ENCODE data around the gene KATNIP. TPM values are rescaled to one million over a fixed set of nuclear protein-coding genes. Genes with fewer than 3 reads are reported as not detected.

The KATNIP gene
- polyA plus RNA-seq, 4 donors = 1.9 to 17.5 (median 10.5) TPM

DNA sequence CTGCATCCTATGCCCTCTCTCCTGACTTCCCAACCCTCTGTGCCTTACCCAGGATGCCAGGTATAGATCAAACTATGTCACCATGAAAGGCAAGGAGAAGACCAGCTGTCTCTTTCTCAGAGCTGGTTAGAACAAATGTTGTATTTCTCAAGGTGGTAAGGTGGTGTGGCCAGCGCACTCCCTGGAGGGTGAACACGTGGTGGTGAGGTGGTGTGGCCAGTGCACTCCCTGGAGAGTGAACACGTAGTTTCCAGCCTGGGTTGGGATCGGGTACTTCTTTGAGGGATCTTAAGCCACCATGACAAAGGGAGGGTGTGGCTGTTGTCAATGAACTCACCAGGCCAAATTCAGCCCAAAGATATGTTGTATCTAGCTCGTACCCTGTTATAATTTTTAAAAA is 26.8 kb downstream of the KATNIP start:
- DNase-seq (no peak), FAIRE-seq (no peak)
- no peaks in the 10 kb centered on the region for H3K27me3 ChIP-seq (ENCODE audit: control insufficient read depth in 3 of 3, insufficient read depth in 3 of 3, low read length in 3 of 3)
- H3K4me3 ChIP-seq (ENCODE audit: low read depth in 1 of 3, low read length in 3 of 3) = no peak overlapping the region
- 72 to 80% (median 74%) methylated on average over 5 of the region's 5 CpGs for WGBS, 3 donors
- H3K9me3 ChIP-seq (ENCODE audit: control insufficient read depth in 2 of 2, insufficient read depth in 1 of 2, low read depth in 1 of 2, low read length in 1 of 2) = no peaks in the 10 kb centered on the region
- peaks cover 0 to 11% (median 2%) of the 10 kb centered on the region in 3 donors for H3K36me3 ChIP-seq (ENCODE audit: control insufficient read depth in 3 of 3, insufficient read depth in 2 of 3, low read depth in 1 of 3, low read length in 3 of 3)
- H3K27ac ChIP-seq (ENCODE audit: low read depth in 1 of 3, low read length in 2 of 3) = no peak overlapping the region
- no peaks in the 10 kb centered on the region for H3K4me1 ChIP-seq (ENCODE audit: control insufficient read depth in 3 of 3, insufficient read depth in 2 of 3, low read depth in 1 of 3, low read length in 2 of 3)

DNA sequence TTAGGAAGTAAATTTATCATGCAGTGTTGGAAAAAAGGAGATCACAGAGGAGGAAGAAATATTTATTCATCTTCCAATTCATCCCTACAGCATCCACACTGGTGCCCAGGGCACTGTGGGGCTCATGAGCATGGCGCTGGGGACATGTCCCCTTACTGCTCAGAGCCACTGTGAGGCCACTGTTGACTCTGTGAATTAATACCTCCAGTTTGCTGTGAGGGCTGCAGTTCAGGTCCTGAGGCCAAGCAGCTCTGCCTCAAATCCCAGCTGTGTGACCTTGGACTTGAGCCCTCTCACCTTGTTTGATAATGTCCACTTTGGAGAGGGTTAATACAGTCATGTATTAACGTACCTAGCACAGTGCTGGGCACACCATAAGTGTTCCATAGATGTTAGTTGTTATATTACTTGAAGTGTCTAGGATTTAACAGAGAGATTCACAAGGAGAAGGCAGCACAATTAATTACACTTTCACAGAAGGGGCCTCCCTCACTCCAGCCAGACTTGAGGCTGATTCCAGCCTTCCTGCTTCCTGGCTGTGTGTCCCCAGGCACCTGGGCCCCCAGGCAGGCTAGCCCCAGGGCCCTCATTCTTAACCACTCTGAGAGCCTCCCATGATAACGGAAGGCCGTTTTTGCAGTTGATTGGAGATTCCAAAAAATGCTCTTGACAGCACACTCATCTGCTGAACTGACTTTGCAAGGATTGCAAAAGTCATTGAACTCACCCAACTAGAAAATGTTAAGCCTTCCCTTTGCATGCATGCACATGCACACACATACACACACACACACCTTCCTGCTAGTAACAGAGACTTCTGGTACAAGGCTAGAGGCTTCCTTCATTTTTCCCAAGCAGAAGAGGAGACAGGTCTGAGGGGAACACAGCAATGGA is 29.4 kb downstream of the KATNIP start:
- no peaks in the 10 kb centered on the region for H3K27me3 ChIP-seq (ENCODE audit: control insufficient read depth in 3 of 3, insufficient read depth in 3 of 3, low read length in 3 of 3)
- peaks cover 0 to 14% (median 6%) of the 10 kb centered on the region in 3 donors for H3K36me3 ChIP-seq (ENCODE audit: control insufficient read depth in 3 of 3, insufficient read depth in 2 of 3, low read depth in 1 of 3, low read length in 3 of 3)
- H3K27ac ChIP-seq (ENCODE audit: low read depth in 1 of 3, low read length in 2 of 3) = no peak overlapping the region
- 78 to 84% (median 82%) methylated on average over 4 of the region's 4 CpGs for WGBS, 3 donors
- no peaks in the 10 kb centered on the region for H3K4me1 ChIP-seq (ENCODE audit: control insufficient read depth in 3 of 3, insufficient read depth in 2 of 3, low read depth in 1 of 3, low read length in 2 of 3)
- FAIRE-seq (no peak), DNase-seq (no peak)
- H3K9me3 ChIP-seq (ENCODE audit: control insufficient read depth in 2 of 2, insufficient read depth in 1 of 2, low read depth in 1 of 2, low read length in 1 of 2) = no peaks in the 10 kb centered on the region
- no peak overlapping the region for H3K4me3 ChIP-seq (ENCODE audit: low read depth in 1 of 3, low read length in 3 of 3)

DNA sequence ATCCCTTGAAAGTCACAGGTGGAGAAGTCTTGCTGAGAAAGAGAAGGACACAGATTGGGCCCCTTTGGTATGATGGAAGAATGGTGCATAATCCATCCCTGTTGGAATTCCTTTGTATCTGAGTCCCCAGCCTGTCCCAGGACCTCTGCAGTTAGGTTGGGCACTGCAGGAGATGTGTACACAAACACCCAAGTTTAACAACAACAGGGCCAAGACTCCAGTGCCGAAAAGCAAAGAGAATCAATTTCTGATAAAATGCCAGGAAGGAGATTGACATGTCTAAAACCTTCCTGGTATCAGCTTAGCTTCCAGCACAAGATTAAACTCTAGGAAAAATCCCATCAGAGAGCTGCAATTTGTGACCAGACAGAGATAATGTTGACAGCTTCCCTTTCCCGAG is 32.9 kb downstream of the KATNIP start:
- 67 to 70% (median 68%) methylated on average over 2 of the region's 2 CpGs for WGBS, 3 donors
- DNase-seq (no peak), FAIRE-seq (no peak)
- Histone ChIP-seq H3K36me3 (ENCODE audit: control insufficient read depth in 3 of 3, insufficient read depth in 2 of 3, low read depth in 1 of 3, low read length in 3 of 3) (peaks cover 0 to 13% (median 8%) of the 10 kb centered on the region in 3 donors), H3K9me3 (ENCODE audit: control insufficient read depth in 2 of 2, insufficient read depth in 1 of 2, low read depth in 1 of 2, low read length in 1 of 2) (no peaks in the 10 kb centered on the region), H3K27ac (ENCODE audit: low read depth in 1 of 3, low read length in 2 of 3) (no peak overlapping the region), H3K4me1 (ENCODE audit: control insufficient read depth in 3 of 3, insufficient read depth in 2 of 3, low read depth in 1 of 3, low read length in 2 of 3) (no peaks in the 10 kb centered on the region), H3K4me3 (ENCODE audit: low read depth in 1 of 3, low read length in 3 of 3) (no peak overlapping the region), H3K27me3 (ENCODE audit: control insufficient read depth in 3 of 3, insufficient read depth in 3 of 3, low read length in 3 of 3) (no peaks in the 10 kb centered on the region)

DNA sequence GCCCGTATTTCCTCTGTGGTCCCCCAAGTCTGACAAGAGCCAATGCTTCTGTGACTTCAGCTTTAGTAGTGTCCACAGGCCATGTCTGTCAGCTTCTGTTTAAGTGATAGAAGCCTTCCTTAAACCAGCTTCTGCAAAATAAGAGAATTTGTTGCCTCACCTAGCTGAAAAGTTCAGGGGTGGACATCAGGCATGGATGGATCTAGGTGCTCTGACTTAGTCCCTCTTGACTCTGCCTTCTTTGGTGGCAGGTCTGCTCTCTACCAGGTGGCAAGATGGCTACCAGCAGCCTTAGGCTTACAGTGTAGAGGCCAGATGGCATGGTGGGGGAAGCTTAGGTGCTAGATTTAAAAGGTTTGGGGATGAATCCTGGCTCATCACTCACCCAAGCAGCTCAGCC is 33.7 kb downstream of the KATNIP start:
- WGBS, 3 donors = 82 to 100% (median 93%) methylated on average over 1 of the region's 1 CpG
- Histone ChIP-seq H3K36me3 (ENCODE audit: control insufficient read depth in 3 of 3, insufficient read depth in 2 of 3, low read depth in 1 of 3, low read length in 3 of 3) (peaks cover 0 to 13% (median 8%) of the 10 kb centered on the region in 3 donors), H3K27ac (ENCODE audit: low read depth in 1 of 3, low read length in 2 of 3) (no peak overlapping the region), H3K4me1 (ENCODE audit: control insufficient read depth in 3 of 3, insufficient read depth in 2 of 3, low read depth in 1 of 3, low read length in 2 of 3) (no peaks in the 10 kb centered on the region), H3K9me3 (ENCODE audit: control insufficient read depth in 2 of 2, insufficient read depth in 1 of 2, low read depth in 1 of 2, low read length in 1 of 2) (no peaks in the 10 kb centered on the region), H3K4me3 (ENCODE audit: low read depth in 1 of 3, low read length in 3 of 3) (no peak overlapping the region), H3K27me3 (ENCODE audit: control insufficient read depth in 3 of 3, insufficient read depth in 3 of 3, low read length in 3 of 3) (no peaks in the 10 kb centered on the region)
- no peak for DNase-seq
- FAIRE-seq = no peak

DNA sequence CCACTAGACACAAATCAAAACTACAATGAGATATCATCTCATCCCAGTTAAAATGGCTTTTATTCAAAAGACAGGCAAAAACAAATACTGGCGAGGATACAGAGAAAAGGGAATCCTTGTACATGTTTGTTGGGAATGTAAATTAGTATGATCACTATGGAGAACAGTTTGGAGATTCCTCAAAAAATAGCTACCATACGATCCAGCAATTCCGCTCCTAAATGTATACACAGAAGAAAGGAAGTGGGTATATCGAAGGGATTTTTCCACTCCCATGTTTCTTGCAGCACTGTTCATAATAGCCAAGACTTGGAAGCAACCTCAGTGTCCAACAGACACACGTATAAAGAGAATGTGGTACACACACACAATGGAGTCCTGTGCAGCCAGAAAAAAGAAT is 35.3 kb downstream of the KATNIP start:
- Histone ChIP-seq H3K4me1 (ENCODE audit: control insufficient read depth in 3 of 3, insufficient read depth in 2 of 3, low read depth in 1 of 3, low read length in 2 of 3) (no peaks in the 10 kb centered on the region), H3K27ac (ENCODE audit: low read depth in 1 of 3, low read length in 2 of 3) (no peak overlapping the region), H3K4me3 (ENCODE audit: low read depth in 1 of 3, low read length in 3 of 3) (no peak overlapping the region), H3K9me3 (ENCODE audit: control insufficient read depth in 2 of 2, insufficient read depth in 1 of 2, low read depth in 1 of 2, low read length in 1 of 2) (no peaks in the 10 kb centered on the region), H3K36me3 (ENCODE audit: control insufficient read depth in 3 of 3, insufficient read depth in 2 of 3, low read depth in 1 of 3, low read length in 3 of 3) (peaks cover 0 to 11% (median 5%) of the 10 kb centered on the region in 3 donors), H3K27me3 (ENCODE audit: control insufficient read depth in 3 of 3, insufficient read depth in 3 of 3, low read length in 3 of 3) (no peaks in the 10 kb centered on the region)
- DNase-seq (no peak), FAIRE-seq (no peak)
- WGBS, 3 donors = 95 to 98% (median 97%) methylated on average over 5 of the region's 5 CpGs

DNA sequence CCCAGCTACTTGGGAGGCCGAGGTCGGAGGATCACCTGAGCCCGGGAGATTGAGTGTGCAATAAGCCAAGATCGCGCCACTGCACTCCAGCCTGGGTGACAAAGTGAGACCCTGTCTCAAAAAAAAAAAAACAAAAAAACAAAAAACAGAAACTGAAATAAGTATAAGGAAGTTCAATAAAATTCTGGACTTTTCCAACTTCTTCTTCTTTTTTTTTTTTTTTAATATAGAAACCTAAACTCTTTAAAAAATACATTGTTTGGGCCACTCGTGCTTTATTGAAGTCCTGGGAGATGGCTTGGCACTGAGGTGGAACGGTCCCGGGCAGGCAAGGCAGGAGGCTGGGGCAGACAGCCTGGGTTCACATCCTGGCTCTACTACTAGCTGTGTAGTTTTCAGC is 36.8 kb downstream of the KATNIP start:
- whole genome bisulfite sequencing, 3 donors = 80 to 90% (median 83%) methylated on average over 8 of the region's 8 CpGs
- Histone ChIP-seq H3K27ac (ENCODE audit: low read depth in 1 of 3, low read length in 2 of 3) (no peak overlapping the region), H3K4me1 (ENCODE audit: control insufficient read depth in 3 of 3, insufficient read depth in 2 of 3, low read depth in 1 of 3, low read length in 2 of 3) (no peaks in the 10 kb centered on the region), H3K36me3 (ENCODE audit: control insufficient read depth in 3 of 3, insufficient read depth in 2 of 3, low read depth in 1 of 3, low read length in 3 of 3) (peaks cover 0 to 11% (median 5%) of the 10 kb centered on the region in 3 donors), H3K9me3 (ENCODE audit: control insufficient read depth in 2 of 2, insufficient read depth in 1 of 2, low read depth in 1 of 2, low read length in 1 of 2) (no peaks in the 10 kb centered on the region), H3K27me3 (ENCODE audit: control insufficient read depth in 3 of 3, insufficient read depth in 3 of 3, low read length in 3 of 3) (no peaks in the 10 kb centered on the region), H3K4me3 (ENCODE audit: low read depth in 1 of 3, low read length in 3 of 3) (no peak overlapping the region)
- DNase-seq = no peak
- FAIRE-seq = no peak

DNA sequence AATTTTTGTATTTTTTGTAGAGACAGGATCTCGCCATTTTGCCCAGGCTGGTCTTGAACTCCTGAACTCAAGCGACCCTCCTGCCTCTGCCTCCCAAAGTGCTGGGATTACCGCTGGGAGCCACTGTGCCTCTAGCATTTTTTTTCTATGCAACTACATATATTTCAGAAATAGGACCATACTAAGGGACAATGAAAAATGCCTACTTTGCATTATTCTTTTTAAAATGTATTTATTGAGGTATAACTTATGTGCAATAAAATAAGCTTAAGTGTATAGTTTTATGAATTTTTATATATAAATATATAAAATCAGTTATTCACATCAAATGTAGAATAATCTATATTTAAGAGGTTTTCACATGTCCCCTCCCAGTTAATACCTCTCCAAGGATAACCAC is 38.1 kb downstream of the KATNIP start:
- WGBS, 3 donors = 95 to 99% (median 98%) methylated on average over 3 of the region's 3 CpGs
- H3K36me3 ChIP-seq (ENCODE audit: control insufficient read depth in 3 of 3, insufficient read depth in 2 of 3, low read depth in 1 of 3, low read length in 3 of 3) = peaks cover 0 to 11% (median 5%) of the 10 kb centered on the region in 3 donors
- H3K27ac ChIP-seq (ENCODE audit: low read depth in 1 of 3, low read length in 2 of 3) = no peak overlapping the region
- H3K4me3 ChIP-seq (ENCODE audit: low read depth in 1 of 3, low read length in 3 of 3) = no peak overlapping the region
- no peaks in the 10 kb centered on the region for H3K9me3 ChIP-seq (ENCODE audit: control insufficient read depth in 2 of 2, insufficient read depth in 1 of 2, low read depth in 1 of 2, low read length in 1 of 2)
- FAIRE-seq (no peak), DNase-seq (no peak)
- no peaks in the 10 kb centered on the region for H3K27me3 ChIP-seq (ENCODE audit: control insufficient read depth in 3 of 3, insufficient read depth in 3 of 3, low read length in 3 of 3)
- no peaks in the 10 kb centered on the region for H3K4me1 ChIP-seq (ENCODE audit: control insufficient read depth in 3 of 3, insufficient read depth in 2 of 3, low read depth in 1 of 3, low read length in 2 of 3)

DNA sequence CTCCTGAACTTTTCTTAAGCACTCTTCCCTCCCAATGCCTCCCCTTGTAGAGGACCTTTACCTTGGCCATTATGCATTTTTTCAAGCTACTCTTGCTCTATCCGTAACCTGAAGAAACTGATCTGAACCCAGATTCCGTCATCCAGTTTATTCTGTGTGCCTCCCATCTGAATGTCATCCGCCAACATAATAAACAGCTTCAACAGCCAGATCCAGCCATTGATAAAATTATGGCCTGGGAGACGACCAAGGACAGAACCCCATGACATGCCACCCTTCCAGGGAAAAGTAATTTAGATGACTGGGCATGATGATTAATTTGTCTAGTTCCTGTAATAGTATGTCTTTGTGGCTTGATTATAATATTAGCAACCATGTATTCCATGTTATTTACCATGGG is 41.9 kb downstream of the KATNIP start:
- Histone ChIP-seq H3K4me1 (ENCODE audit: control insufficient read depth in 3 of 3, insufficient read depth in 2 of 3, low read depth in 1 of 3, low read length in 2 of 3) (no peaks in the 10 kb centered on the region), H3K27me3 (ENCODE audit: control insufficient read depth in 3 of 3, insufficient read depth in 3 of 3, low read length in 3 of 3) (no peaks in the 10 kb centered on the region), H3K36me3 (ENCODE audit: control insufficient read depth in 3 of 3, insufficient read depth in 2 of 3, low read depth in 1 of 3, low read length in 3 of 3) (no peaks in the 10 kb centered on the region), H3K9me3 (ENCODE audit: control insufficient read depth in 2 of 2, insufficient read depth in 1 of 2, low read depth in 1 of 2, low read length in 1 of 2) (no peaks in the 10 kb centered on the region), H3K4me3 (ENCODE audit: low read depth in 1 of 3, low read length in 3 of 3) (no peak overlapping the region), H3K27ac (ENCODE audit: low read depth in 1 of 3, low read length in 2 of 3) (no peak overlapping the region)
- 94 to 97% (median 96%) methylated on average over 4 of the region's 4 CpGs for WGBS, 3 donors
- no peak for DNase-seq
- no peak for FAIRE-seq
